Stimulated activated CD4-positive, alpha-beta T cell treated with anti-CD3 and anti-CD28 coated beads, Interleukin-12 subunit alpha, Interleukin-12 subunit beta, amount 100 ng/mL, for 24 hours (primary cell): ENCODE data around the gene SHE.
"Not testable (repeated sequence)": the region's sequence is repeated elsewhere in the genome, so short reads cannot be mapped to it uniquely, and the experiment has no call there.

Source experiments
- DNase-seq, 2 experiments: peaks; one replicate each; pipeline ENCODE4 v3.0.0-alpha.2; 2020; ENCODE audit warnings: low read depth in 2 of 2

SHE gene

GRCh38 chr1:154514066-154514553 is 11.9 kb upstream of the SHE start:
- no peak for DNase-seq

GRCh38 chr1:154512760-154513159 is 10.5 kb upstream of the SHE start:
- no peak for DNase-seq

GRCh38 chr1:154503898-154504297 is 1.7 kb upstream of the SHE start:
- DNase-seq: no peak

- no peak for DNase-seq
These were observed 518 bp upstream of the SHE start for GRCh38 chr1:154502744-154503115.

GRCh38 chr1:154501423-154502065 is 668 bp downstream of the SHE start:
- no peak for DNase-seq

- DNase-seq: no peak
These were observed 1.7 kb downstream of the SHE start for GRCh38 chr1:154500533-154500932.

GRCh38 chr1:154499446-154499845 is 2.8 kb downstream of the SHE start:
- DNase-seq: no peak

- no peak for DNase-seq
These were observed 5.0 kb downstream of the SHE start for GRCh38 chr1:154497026-154497806.

GRCh38 chr1:154496383-154496782 is 5.8 kb downstream of the SHE start:
- DNase-seq: no peak

- no peak for DNase-seq
These were observed 6.5 kb downstream of the SHE start for GRCh38 chr1:154495496-154496273.

- no peak for DNase-seq
These were observed 8.9 kb downstream of the SHE start for GRCh38 chr1:154493276-154493675.

- no peak for DNase-seq
These were observed 10.1 kb downstream of the SHE start for GRCh38 chr1:154492115-154492514.

- DNase-seq: no peak
These were observed 11.9 kb downstream of the SHE start for GRCh38 chr1:154490317-154490716.

- DNase-seq: no peak
These were observed 12.4 kb downstream of the SHE start for GRCh38 chr1:154489695-154490274.

- DNase-seq: no peak
These were observed 13.3 kb downstream of the SHE start for GRCh38 chr1:154488922-154489321.

GRCh38 chr1:154486756-154487155 is 15.5 kb downstream of the SHE start:
- not testable (repeated sequence) for DNase-seq

GRCh38 chr1:154485910-154486496 is 16.2 kb downstream of the SHE start:
- no peak for DNase-seq

GRCh38 chr1:154485106-154485505 is 17.1 kb downstream of the SHE start:
- no peak for DNase-seq

- no peak for DNase-seq
These were observed 18.0 kb downstream of the SHE start for GRCh38 chr1:154483941-154484803.

- DNase-seq: no peak
These were observed 21.2 kb downstream of the SHE start for GRCh38 chr1:154481053-154481452.
